ENCODE data around the gene DCST1. TPM values are rescaled to one million over a fixed set of nuclear protein-coding genes. Genes with fewer than 3 reads are reported as not detected.

Gene DCST1
- polyA plus RNA-seq, 2 of the 4 experiments (the other 2 are of a cell fraction), result 0.06 TPM; not detected in 1

DNA sequence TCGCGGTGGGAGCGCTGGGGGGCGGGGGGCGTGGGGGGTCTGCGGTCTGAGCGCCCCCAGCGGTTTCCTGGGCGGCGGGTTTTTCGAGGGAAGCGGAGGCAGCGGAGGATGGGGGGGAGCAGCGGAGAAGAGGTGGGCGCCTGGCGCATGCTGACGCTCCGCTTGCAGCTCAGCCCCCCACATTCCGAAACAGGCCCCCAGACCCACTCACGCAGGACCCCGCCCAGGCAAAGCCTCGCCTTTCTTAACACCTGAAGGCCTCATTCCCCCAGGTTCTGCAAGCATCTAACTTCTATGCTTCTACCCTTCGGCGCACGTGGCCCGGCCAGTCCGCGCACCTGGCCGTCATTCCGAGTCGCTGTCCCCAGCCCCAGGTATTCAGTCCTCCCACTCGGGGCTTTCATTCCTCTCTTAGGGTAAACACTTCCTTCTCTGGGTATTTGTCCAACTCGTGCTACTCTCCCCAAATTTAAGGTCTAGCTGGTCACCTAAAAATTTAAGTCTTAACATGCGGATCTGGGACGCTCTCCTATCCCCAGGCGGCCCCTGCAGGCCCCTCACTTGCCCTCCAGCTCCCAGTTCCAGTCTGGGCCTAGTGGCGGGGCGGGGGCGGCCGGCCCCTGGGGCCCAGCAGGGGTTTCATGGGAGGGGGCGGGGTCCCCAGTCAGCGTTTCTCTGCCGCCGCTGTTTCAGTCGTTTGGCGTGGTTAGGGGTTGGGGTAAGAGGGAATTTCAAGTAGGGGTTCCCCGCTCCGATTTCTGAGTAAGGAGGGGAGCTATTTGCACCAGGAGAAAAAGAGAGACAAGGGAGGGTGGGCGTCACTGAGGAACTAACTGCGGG is 33.8 kb upstream of the DCST1 start:
- H3K4me3 ChIP-seq, result peak overlapping the region; percentile 80
- DNase-seq (ENCODE audit: low read depth in 1 of 2, low spot score in 1 of 2), result peak in 1 of 2 experiments; percentile 50
- H3K4me1 ChIP-seq, result peaks cover 32% of the 10 kb centered on the region
- ATAC-seq, result no peak
- CTCF ChIA-PET, result interaction anchor here (0.5 to 1.5 kb wide), 4 partner anchors 85 to 469 kb away, joined by 3 to 4 read pairs (median 3); no protein-coding TSS in a partner anchor
- 31% methylated on average over 41 of the region's 50 CpGs for WGBS (ENCODE audit: missing lambda C conversion rate)
- H3K9me3 ChIP-seq, result no peaks in the 10 kb centered on the region
- TF ChIP-seq HOXB5 (CRISPR knock-in tag; IDR thresholded peaks at IDR 0.05) (no peak), ZNF302 (CRISPR knock-in tag; IDR thresholded peaks at IDR 0.05) (no peak), MAX (IDR thresholded peaks at IDR 0.05) (peak; percentile 75)
- H3K4me2 ChIP-seq, result peak overlapping the region; percentile 99
- POLR2A ChIA-PET, result interaction anchor here (1.8 to 4.8 kb wide), 4 partner anchors 16 to 29 kb away, joined by 7 to 52 read pairs (median 12); partner anchors contain the start of genes CKS1B, FLAD1 and SHC1
- no peak for FAIRE-seq
- peak overlapping the region; percentile 98 to 100 for H3K27ac ChIP-seq

- H3K4me1 ChIP-seq, result peaks cover 36% of the 10 kb centered on the region
- ATAC-seq, result peak in 1 of 2 experiments; percentile 0; a peak in 3 of 6 replicates
- DNase-seq (ENCODE audit: low read depth in 1 of 2, low spot score in 1 of 2), result peak in 1 of 2 experiments; percentile 55
- no peaks in the 10 kb centered on the region for H3K9me3 ChIP-seq
- peak overlapping the region; percentile 80 for H3K4me3 ChIP-seq
- TF ChIP-seq CEBPB (IDR thresholded peaks at IDR 0.05) (no peak), POLR2A (IDR thresholded peaks at IDR 0.05; ENCODE audit: low read length) (0 out of 2 replicates have a peak, but pooled peaks have one; percentile 11)
- POLR2A ChIA-PET, result interaction anchor here (1.8 to 4.8 kb wide), 4 partner anchors 17 to 30 kb away, joined by 7 to 52 read pairs (median 12); partner anchors contain the start of genes CKS1B, FLAD1 and SHC1
- peak overlapping the region; percentile 99 for H3K4me2 ChIP-seq
- FAIRE-seq, result no peak
- H3K27ac ChIP-seq, result peak overlapping the region; percentile 98 to 100
- CTCF ChIA-PET, result interaction anchor here (0.5 kb wide), 1 partner anchor 89 kb away, joined by 3 read pairs; no protein-coding TSS in a partner anchor
- 0% methylated on average over 9 of the region's 13 CpGs for WGBS (ENCODE audit: missing lambda C conversion rate)
Observed at GRCh38 chr1:155000411-155000725, 33.3 kb upstream of the DCST1 start.

- whole genome bisulfite sequencing (ENCODE audit: missing lambda C conversion rate), result 2% methylated on average over 18 of the region's 43 CpGs
- H3K4me2 ChIP-seq, result peak overlapping the region; percentile 99
- no peaks in the 10 kb centered on the region for H3K9me3 ChIP-seq
- FAIRE-seq (no peak), ATAC-seq (peak; percentile 47 to 67), DNase-seq (ENCODE audit: low read depth in 1 of 2, low spot score in 1 of 2) (peak; percentile 90 to 94)
- H3K4me1 ChIP-seq, result peaks cover 36% of the 10 kb centered on the region
- CTCF ChIA-PET, result no interaction called here
- POLR2A ChIA-PET, result interaction anchor here (0.6 to 4.8 kb wide), 9 partner anchors 10 to 64 kb away, joined by 3 to 52 read pairs (median 5); partner anchors contain the start of genes CKS1B, FLAD1, PMVK and PYGO2
- H3K4me3 ChIP-seq, result peak overlapping the region; percentile 80
- H3K27ac ChIP-seq, result peak overlapping the region; percentile 98 to 100
- TF ChIP-seq JUN (IDR thresholded peaks at IDR 0.05), result peak; percentile 66 to 89
- TF ChIP-seq, protein P1, sequence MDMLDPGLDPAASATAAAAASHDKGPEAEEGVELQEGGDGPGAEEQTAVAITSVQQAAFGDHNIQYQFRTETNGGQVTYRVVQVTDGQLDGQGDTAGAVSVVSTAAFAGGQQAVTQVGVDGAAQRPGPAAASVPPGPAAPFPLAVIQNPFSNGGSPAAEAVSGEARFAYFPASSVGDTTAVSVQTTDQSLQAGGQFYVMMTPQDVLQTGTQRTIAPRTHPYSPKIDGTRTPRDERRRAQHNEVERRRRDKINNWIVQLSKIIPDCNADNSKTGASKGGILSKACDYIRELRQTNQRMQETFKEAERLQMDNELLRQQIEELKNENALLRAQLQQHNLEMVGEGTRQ (IDR thresholded peaks at IDR 0.05), result no peak; the same call in 1 of the 2 replicates
- TF ChIP-seq EHF (CRISPR knock-in tag; IDR thresholded peaks at IDR 0.05), result no peak
- no peak for TF ChIP-seq BHLHE40 (IDR thresholded peaks at IDR 0.05; ENCODE audit: low read depth, low read length)
- TF ChIP-seq NR3C1 (IDR thresholded peaks at IDR 0.05), result no peak
- TF ChIP-seq HOXB5 (CRISPR knock-in tag; IDR thresholded peaks at IDR 0.05), result peak; percentile 57; the same call in 1 of the 2 replicates
- no peak for TF ChIP-seq ZFP36 (IDR thresholded peaks at IDR 0.05; ENCODE audit: borderline replicate concordance, partially characterized antibody)
- TF ChIP-seq NFE2L2 (conservative IDR thresholded peaks at IDR 0.05; ENCODE audit: low read length), result no peak
- TF ChIP-seq GATA3 (IDR thresholded peaks at IDR 0.05; ENCODE audit: borderline replicate concordance), result no peak; the same call in 1 of the 2 replicates
- no peak for TF ChIP-seq FOSB (CRISPR knock-in tag; IDR thresholded peaks at IDR 0.05)
- no peak for TF ChIP-seq ZSCAN20 (CRISPR knock-in tag; IDR thresholded peaks at IDR 0.05)
- no peak for TF ChIP-seq RNF2 (IDR thresholded peaks at IDR 0.05; ENCODE audit: borderline replicate concordance, low read depth)
- no peak for TF ChIP-seq ZNF302 (CRISPR knock-in tag; IDR thresholded peaks at IDR 0.05)
- TF ChIP-seq RAD21 (conservative IDR thresholded peaks at IDR 0.05 in 1 of 2, IDR thresholded peaks at IDR 0.05 in 1 of 2), result no peak; a peak in 3 of 5 replicates
- peak in 1 of 2 experiments; percentile 27; a peak in 1 of 4 replicates for TF ChIP-seq CEBPB (IDR thresholded peaks at IDR 0.05)
- TF ChIP-seq CBX8 (IDR thresholded peaks at IDR 0.05), result no peak
- no peak; the same call in none of the 2 replicates for TF ChIP-seq POLR2A (IDR thresholded peaks at IDR 0.05; ENCODE audit: low read length)
- TF ChIP-seq FOXS1 (CRISPR knock-in tag; IDR thresholded peaks at IDR 0.05), result no peak
- TF ChIP-seq MAX (IDR thresholded peaks at IDR 0.05), result peak; percentile 91
- TF ChIP-seq RCOR1 (IDR thresholded peaks at IDR 0.05; ENCODE audit: low read depth, low read length), result no peak
- no peak for TF ChIP-seq HOXB13 (CRISPR knock-in tag; IDR thresholded peaks at IDR 0.05; ENCODE audit: low read depth)
- no peak for TF ChIP-seq EHMT2 (IDR thresholded peaks at IDR 0.05; ENCODE audit: low read depth)
- peak; percentile 87 for TF ChIP-seq TFCP2L1 (CRISPR knock-in tag; IDR thresholded peaks at IDR 0.05)
- no peak; the same call in 1 of the 2 replicates for TF ChIP-seq RARB (CRISPR knock-in tag; IDR thresholded peaks at IDR 0.05)
- peak; percentile 60; the same call in 1 of the 2 replicates for TF ChIP-seq JUNB (IDR thresholded peaks at IDR 0.05)
- no peak for TF ChIP-seq POLR2AphosphoS2 (conservative IDR thresholded peaks at IDR 0.05; ENCODE audit: low read length)
- no peak for TF ChIP-seq CBX2 (IDR thresholded peaks at IDR 0.05; ENCODE audit: borderline replicate concordance, low read depth)
- TF ChIP-seq EP300 (IDR thresholded peaks at IDR 0.05), result peak; percentile 22 to 51; a peak in 2 of 5 replicates
Observed at GRCh38 chr1:155000726-155001424, 32.7 kb upstream of the DCST1 start.

All from A549 (cell line).